Neuronal stem cell (in vitro differentiated cells): Measurements from ENCODE around the gene NR3C2.

ENCODE experiments used
- DNase-seq: peaks from one replicate; pipeline ENCODE4 v3.0.0-alpha.2; 2013; ENCODE audit warnings: low spot score
- H2AFZ ChIP-seq: one replicate; pipeline ENCODE4 v1.6.1; 2013; ENCODE audit warnings: mild to moderate bottlenecking, low read length, inconsistent platforms
- H2AK5ac ChIP-seq: 2 replicates; pipeline ENCODE4 v1.6.1; 2013; ENCODE audit warnings: low read depth, mild to moderate bottlenecking, inconsistent platforms, low read length, moderate library complexity, mixed read lengths
- H2BK120ac ChIP-seq: 2 replicates; pipeline ENCODE4 v1.6.1; 2013; ENCODE audit warnings: low read depth, mild to moderate bottlenecking, inconsistent platforms, low read length, moderate library complexity, mixed read lengths
- H2BK12ac ChIP-seq: one replicate; pipeline ENCODE4 v1.6.1; 2013; ENCODE audit warnings: low read length, inconsistent platforms
- H2BK15ac ChIP-seq: 2 replicates; pipeline ENCODE4 v1.6.1; 2013; ENCODE audit warnings: mild to moderate bottlenecking, low read length, inconsistent platforms, mixed read lengths
- H2BK5ac ChIP-seq: one replicate; pipeline ENCODE4 v1.6.1; 2013; ENCODE audit warnings: inconsistent platforms, mild to moderate bottlenecking, low read length, moderate library complexity
- H3K14ac ChIP-seq: one replicate; pipeline ENCODE4 v1.6.1; 2013; ENCODE audit warnings: low read length, inconsistent platforms
- H3K18ac ChIP-seq: 2 replicates; pipeline ENCODE4 v1.6.1; 2013; ENCODE audit warnings: low read length, inconsistent platforms
- H3K23ac ChIP-seq: 2 replicates; pipeline ENCODE4 v1.6.1; 2013; ENCODE audit warnings: low read depth, mild to moderate bottlenecking, mixed read lengths, low read length, inconsistent platforms; ENCODE audit not compliant: poor library complexity
- H3K27ac ChIP-seq: replicated peaks from 3 replicates; pipeline ENCODE4 v1.5.1; 2013; ENCODE audit warnings: low read length, inconsistent platforms
- H3K27me3 ChIP-seq, 3 experiments: 2 replicates each; pipeline ENCODE4 v1.6.1; 2013; ENCODE audit warnings: low read length in 3 of 3, mild to moderate bottlenecking in 2 of 3, inconsistent platforms in 1 of 3, low read depth in 1 of 3, mixed read lengths in 1 of 3, moderate library complexity in 1 of 3; ENCODE audit not compliant: control insufficient read depth in 3 of 3, insufficient read depth in 3 of 3
- H3K36me3 ChIP-seq, 2 donors: replicated peaks in 1 of 2; 2 replicates each; pipeline ENCODE4 v1.6.1; 2013; ENCODE audit warnings: low read length in 2 of 2; ENCODE audit not compliant: control insufficient read depth in 2 of 2, insufficient read depth in 2 of 2
- H3K4ac ChIP-seq: 2 replicates; pipeline ENCODE4 v1.6.1; 2013; ENCODE audit warnings: inconsistent platforms, mild to moderate bottlenecking, low read length, moderate library complexity
- H3K4me1 ChIP-seq, 2 donors: 1 replicate in 1 of 2; 2 replicates in 1 of 2; pipeline ENCODE4 v1.6.1; 2013; ENCODE audit warnings: low read length in 2 of 2, low read depth in 1 of 2; ENCODE audit not compliant: control insufficient read depth in 2 of 2, insufficient read depth in 1 of 2
- H3K4me2 ChIP-seq: one replicate; pipeline ENCODE4 v1.6.1; 2013; ENCODE audit warnings: mild to moderate bottlenecking, low read length, inconsistent platforms; ENCODE audit not compliant: insufficient read depth, poor library complexity, severe bottlenecking
- H3K4me3 ChIP-seq, 2 donors: 2 replicates each; pipeline ENCODE4 v1.5.1; 2013; ENCODE audit warnings: low read length in 2 of 2, mild to moderate bottlenecking in 2 of 2, inconsistent platforms in 1 of 2, moderate library complexity in 1 of 2
- H3K79me1 ChIP-seq: one replicate; pipeline ENCODE4 v1.6.1; 2013; ENCODE audit warnings: low read depth, mild to moderate bottlenecking, inconsistent platforms, low read length, moderate library complexity
- H3K9ac ChIP-seq: one replicate; pipeline ENCODE4 v1.6.1; 2013; ENCODE audit warnings: mild to moderate bottlenecking, low read depth, low read length, inconsistent platforms; ENCODE audit not compliant: poor library complexity
- H3K9me3 ChIP-seq, 2 donors: replicated peaks in 1 of 2; 2 replicates each; pipeline versions ENCODE3 to v1.6.1; 2013; ENCODE audit warnings: low read length in 2 of 2, mild to moderate bottlenecking in 2 of 2, inconsistent platforms in 1 of 2, low read depth in 1 of 2, mixed read lengths in 1 of 2, moderate library complexity in 1 of 2; ENCODE audit not compliant: control insufficient read depth in 2 of 2, insufficient read depth in 1 of 2
- H4K8ac ChIP-seq: one replicate; pipeline ENCODE4 v1.6.1; 2013; ENCODE audit warnings: low read depth, mild to moderate bottlenecking, inconsistent platforms, low read length, moderate library complexity
- H4K91ac ChIP-seq: one replicate; pipeline ENCODE4 v1.6.1; 2013; ENCODE audit warnings: low read length, low read depth, mild to moderate bottlenecking, inconsistent platforms; ENCODE audit not compliant: poor library complexity
- WGBS, 2 donors: extraction: QIAGEN DNeasy Blood & Tissue Kit; methylation state at CpG; one replicate each; pipeline ENCODE4 v1.1.7; 2013; ENCODE audit warnings: missing lambda C conversion rate in 2 of 2, mixed read lengths in 1 of 2; ENCODE audit not compliant: insufficient read length in 2 of 2, insufficient replicate concordance in 1 of 2; ENCODE audit errors: extremely low coverage in 2 of 2; 5-methylcytosine and 5-hydroxymethylcytosine counted together

Gene NR3C2

GRCh38 chr4:148266240-148266639, 176.0 kb downstream of the NR3C2 start:
- H2AK5ac ChIP-seq = no peak overlapping the region
- H3K27ac ChIP-seq = no peak overlapping the region
- H3K4ac ChIP-seq = no peak overlapping the region
- no peaks in the 10 kb centered on the region for H3K79me1 ChIP-seq
- no peak overlapping the region for H2BK12ac ChIP-seq
- no peak overlapping the region for H3K14ac ChIP-seq
- H4K8ac ChIP-seq = no peak overlapping the region
- H3K23ac ChIP-seq = no peak overlapping the region
- no peak overlapping the region for H4K91ac ChIP-seq
- no peak overlapping the region for H3K4me3 ChIP-seq
- no peak overlapping the region for H2AFZ ChIP-seq
- H3K36me3 ChIP-seq = no peaks in the 10 kb centered on the region
- H2BK120ac ChIP-seq = no peak overlapping the region
- no peak for DNase-seq
- no peak overlapping the region for H3K4me2 ChIP-seq
- H3K9ac ChIP-seq = no peak overlapping the region
- no CpG with 5 or more reads among the region's 7 CpGs for WGBS, 2 donors
- no peaks in the 10 kb centered on the region for H3K4me1 ChIP-seq
- H3K27me3 ChIP-seq = no peaks in the 10 kb centered on the region
- H3K18ac ChIP-seq = no peak overlapping the region
- no peak overlapping the region for H2BK5ac ChIP-seq
- H3K9me3 ChIP-seq = no peaks in the 10 kb centered on the region
- H2BK15ac ChIP-seq = no peak overlapping the region

GRCh38 chr4:148265627-148266026, 176.6 kb downstream of the NR3C2 start:
- no peak overlapping the region for H2AK5ac ChIP-seq
- no peak overlapping the region for H3K9ac ChIP-seq
- no CpG with 5 or more reads among the region's 5 CpGs for WGBS, 2 donors
- no peaks in the 10 kb centered on the region for H3K36me3 ChIP-seq
- no peak overlapping the region for H3K4me2 ChIP-seq
- DNase-seq = no peak
- no peak overlapping the region for H3K4ac ChIP-seq
- no peak overlapping the region for H4K91ac ChIP-seq
- no peak overlapping the region for H2AFZ ChIP-seq
- no peak overlapping the region for H2BK5ac ChIP-seq
- no peak overlapping the region for H2BK120ac ChIP-seq
- no peak overlapping the region for H3K27ac ChIP-seq
- no peak overlapping the region for H2BK12ac ChIP-seq
- no peak overlapping the region for H3K23ac ChIP-seq
- H3K18ac ChIP-seq = no peak overlapping the region
- no peak overlapping the region for H4K8ac ChIP-seq
- no peaks in the 10 kb centered on the region for H3K4me1 ChIP-seq
- no peak overlapping the region for H3K14ac ChIP-seq
- H2BK15ac ChIP-seq = no peak overlapping the region
- no peaks in the 10 kb centered on the region for H3K27me3 ChIP-seq
- no peak overlapping the region for H3K4me3 ChIP-seq
- H3K79me1 ChIP-seq = no peaks in the 10 kb centered on the region
- no peaks in the 10 kb centered on the region for H3K9me3 ChIP-seq

GRCh38 chr4:148263802-148264201, 178.4 kb downstream of the NR3C2 start:
- no peak overlapping the region for H4K91ac ChIP-seq
- no peak overlapping the region for H3K18ac ChIP-seq
- H3K36me3 ChIP-seq = no peaks in the 10 kb centered on the region
- H3K4me2 ChIP-seq = no peak overlapping the region
- H3K4me1 ChIP-seq = no peaks in the 10 kb centered on the region
- no peak overlapping the region for H3K14ac ChIP-seq
- WGBS, 2 donors = no CpG with 5 or more reads among the region's 2 CpGs
- no peak overlapping the region for H3K4me3 ChIP-seq
- no peaks in the 10 kb centered on the region for H3K79me1 ChIP-seq
- H2BK15ac ChIP-seq = no peak overlapping the region
- H3K9me3 ChIP-seq = no peaks in the 10 kb centered on the region
- H3K9ac ChIP-seq = no peak overlapping the region
- H4K8ac ChIP-seq = no peak overlapping the region
- H2BK120ac ChIP-seq = no peak overlapping the region
- no peak overlapping the region for H2AK5ac ChIP-seq
- H2BK12ac ChIP-seq = no peak overlapping the region
- no peak overlapping the region for H2AFZ ChIP-seq
- no peak overlapping the region for H2BK5ac ChIP-seq
- DNase-seq = no peak
- no peak overlapping the region for H3K4ac ChIP-seq
- H3K23ac ChIP-seq = no peak overlapping the region
- H3K27ac ChIP-seq = no peak overlapping the region
- H3K27me3 ChIP-seq = no peaks in the 10 kb centered on the region

- Histone ChIP-seq H4K91ac (no peak overlapping the region), H2AFZ (no peak overlapping the region), H3K9ac (no peak overlapping the region), H3K18ac (no peak overlapping the region), H2BK15ac (no peak overlapping the region), H3K9me3 (no peaks in the 10 kb centered on the region), H3K4ac (no peak overlapping the region), H3K27me3 (no peaks in the 10 kb centered on the region), H3K4me1 (no peaks in the 10 kb centered on the region), H2AK5ac (no peak overlapping the region), H4K8ac (no peak overlapping the region), H3K36me3 (no peaks in the 10 kb centered on the region), H2BK12ac (no peak overlapping the region), H2BK5ac (no peak overlapping the region), H3K27ac (no peak overlapping the region), H3K4me3 (no peak overlapping the region), H3K4me2 (no peak overlapping the region), H3K14ac (no peak overlapping the region), H3K23ac (no peak overlapping the region), H2BK120ac (no peak overlapping the region), H3K79me1 (no peaks in the 10 kb centered on the region)
- WGBS, 2 donors = no CpG with 5 or more reads among the region's 4 CpGs
- no peak for DNase-seq
These were observed 179.1 kb downstream of the NR3C2 start for GRCh38 chr4:148263127-148263526.
